ENCODE results near the gene DUSP16.
"Not testable (repeated sequence)": the region's sequence is repeated elsewhere in the genome, so short reads cannot be mapped to it uniquely, and the experiment has no call there.

DUSP16 gene

GRCh38 chr12:12562585-12563261 lies at the start of gene DUSP16:
Gene DUSP16, minus strand, starts transcription at chr12:12562863. Its CDS starts 41,765 bp downstream, at chr12:12521098.
- peak; percentile 59 to 68 for DNase-seq (ENCODE audit: low read depth in 2 of 2)

- DNase-seq (ENCODE audit: low read depth in 2 of 2) = no peak
These were observed 49.7 kb upstream of the DUSP16 start for GRCh38 chr12:12612358-12612757.

GRCh38 chr12:12611512-12612306 lies 49.0 kb upstream of the DUSP16 start, which contains the start of gene CREBL2:
Gene CREBL2, plus strand, starts transcription at chr12:12611876. Its CDS starts 297 bp downstream, at chr12:12612173.
- peak; percentile 72 to 82 for DNase-seq (ENCODE audit: low read depth in 2 of 2)

GRCh38 chr12:12610711-12611110 lies 48.0 kb upstream of the DUSP16 start:
- DNase-seq (ENCODE audit: low read depth in 2 of 2) = no peak

GRCh38 chr12:12609692-12610091 lies 47.0 kb upstream of the DUSP16 start:
- no peak for DNase-seq (ENCODE audit: low read depth in 2 of 2)

GRCh38 chr12:12608557-12608957 lies 45.9 kb upstream of the DUSP16 start:
- no peak for DNase-seq (ENCODE audit: low read depth in 2 of 2)

GRCh38 chr12:12606781-12607589 lies 44.3 kb upstream of the DUSP16 start:
- DNase-seq (ENCODE audit: low read depth in 2 of 2) = no peak

GRCh38 chr12:12604740-12605139 lies 42.1 kb upstream of the DUSP16 start:
- DNase-seq (ENCODE audit: low read depth in 2 of 2) = no peak

- DNase-seq (ENCODE audit: low read depth in 2 of 2) = no peak
These were observed 38.0 kb upstream of the DUSP16 start for GRCh38 chr12:12600659-12601058.

GRCh38 chr12:12599750-12600643 lies 37.3 kb upstream of the DUSP16 start:
- DNase-seq (ENCODE audit: low read depth in 2 of 2) = no peak

GRCh38 chr12:12598864-12599263 lies 36.2 kb upstream of the DUSP16 start:
- no peak for DNase-seq (ENCODE audit: low read depth in 2 of 2)

GRCh38 chr12:12596598-12596997 lies 33.9 kb upstream of the DUSP16 start:
- DNase-seq (ENCODE audit: low read depth in 2 of 2) = not testable (repeated sequence)

- DNase-seq (ENCODE audit: low read depth in 2 of 2) = not testable (repeated sequence)
These were observed 33.3 kb upstream of the DUSP16 start for GRCh38 chr12:12595929-12596328.

GRCh38 chr12:12592930-12593329 lies 30.3 kb upstream of the DUSP16 start:
- DNase-seq (ENCODE audit: low read depth in 2 of 2) = no peak

- no peak for DNase-seq (ENCODE audit: low read depth in 2 of 2)
These were observed 28.3 kb upstream of the DUSP16 start for GRCh38 chr12:12590961-12591360.

- not testable (repeated sequence) for DNase-seq (ENCODE audit: low read depth in 2 of 2)
These were observed 25.8 kb upstream of the DUSP16 start for GRCh38 chr12:12588436-12588835.

- no peak for DNase-seq (ENCODE audit: low read depth in 2 of 2)
These were observed 25.2 kb upstream of the DUSP16 start for GRCh38 chr12:12587878-12588277.

- no peak for DNase-seq (ENCODE audit: low read depth in 2 of 2)
These were observed 24.4 kb upstream of the DUSP16 start for GRCh38 chr12:12586879-12587675.

GRCh38 chr12:12585115-12585863 lies 22.6 kb upstream of the DUSP16 start:
- DNase-seq (ENCODE audit: low read depth in 2 of 2) = no peak

Data from stimulated activated CD8-positive, alpha-beta memory T cell treated with anti-CD3 and anti-CD28 coated beads, Interleukin-7, amount 100 ng/mL, for 4 hours (primary cell).